Ishikawa (cell line): ENCODE measurements around the gene TRERF1.

ENCODE experiments used
- YY1 ChIP-seq: IDR thresholded peaks from 2 replicates; pipeline ENCODE4 v1.6.1; 2012; ENCODE audit warnings: low read depth
- TF ChIP-seq, protein P1 (sequence below): IDR thresholded peaks from 2 replicates; pipeline ENCODE4 v1.6.1; 2012

DNA sequence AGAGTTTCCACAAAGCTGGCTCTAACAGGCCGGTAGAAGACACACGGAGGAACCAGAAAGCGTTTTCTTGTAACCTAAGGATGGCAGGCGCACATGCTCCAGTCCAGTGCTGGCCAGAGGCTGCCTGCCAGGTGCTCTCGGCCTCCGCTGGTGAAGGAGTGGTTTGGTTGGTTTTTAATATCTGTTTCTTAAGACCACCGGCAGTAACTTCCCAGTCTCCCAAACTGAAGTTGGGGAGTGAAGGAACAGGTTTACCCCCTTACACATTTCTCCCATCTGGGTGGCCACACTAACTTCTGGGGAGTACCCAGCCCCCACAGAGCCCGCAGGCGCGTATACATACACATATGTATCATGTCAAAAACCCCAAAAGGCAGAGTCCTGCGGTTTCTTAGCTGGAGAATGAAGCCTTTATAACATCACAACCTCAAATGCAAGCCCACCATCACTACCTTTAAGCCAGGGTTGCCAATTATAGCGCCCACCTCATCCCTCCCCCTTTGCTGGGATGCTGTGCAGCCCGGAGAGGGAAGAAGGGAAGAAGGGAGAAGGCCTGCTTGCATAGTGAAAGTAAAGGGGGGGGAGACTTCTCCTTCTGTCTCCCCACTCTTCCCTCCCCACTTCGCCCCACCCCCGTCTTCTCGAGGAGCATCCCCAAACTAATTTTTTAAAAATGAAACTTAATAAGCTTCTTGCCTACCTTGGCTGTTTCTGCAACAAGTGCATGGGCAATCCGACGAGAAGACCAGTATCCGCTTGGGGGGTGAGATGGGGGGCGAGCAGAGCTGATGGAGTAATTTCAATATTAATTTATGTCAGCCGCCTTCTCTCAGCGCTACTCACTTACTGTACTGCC lies 1.0 kb downstream of the TRERF1 start:
- TF ChIP-seq, protein P1, sequence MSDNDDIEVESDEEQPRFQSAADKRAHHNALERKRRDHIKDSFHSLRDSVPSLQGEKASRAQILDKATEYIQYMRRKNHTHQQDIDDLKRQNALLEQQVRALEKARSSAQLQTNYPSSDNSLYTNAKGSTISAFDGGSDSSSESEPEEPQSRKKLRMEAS: no peak
- TF ChIP-seq YY1: no peak
